Left colon (tissue), 2 donors: ENCODE measurements around the gene SMTNL1. TPM values are rescaled to one million over a fixed set of nuclear protein-coding genes. Genes with fewer than 3 reads are reported as not detected.

Source experiments
- ATAC-seq: fragments of 200-7000 bp; cut with Tn5 transposase; one replicate; pipeline ENCODE4 v1.9.1; 2020; ENCODE audit warnings: mild to moderate bottlenecking, moderate library complexity
- DNase-seq, 2 donors: peaks; one replicate each; pipeline ENCODE4 v3.0.0-alpha.2; 2020
- intact Hi-C, 2 donors: fragments of 100-400 bp; cut with DNase I in 1 of 2; cut with micrococcal nuclease in 1 of 2; formaldehyde crosslinking; loops; one replicate each; pipeline versions ENCODE4 v1.11.2 to v1.14.0; 2022; cut with DNase I, micrococcal nuclease
- total RNA-seq, 2 donors: library from RNA; stranded (reverse); fragmentation: NEBNext Ultra II Directional; extraction: Animal tissue kit (Norgen Biotek cat#: 25700); gene quantifications; one replicate each; pipeline ENCODE4 v1.2.1, GENCODE V29; 2021
- donor health status: DM: no; HTN: no; CAD: no.
- donor health status: DM: yes; HTN: yes; CAD: no.

SMTNL1 gene
- total RNA-seq, 2 donors from 2014 or later = not detected

- intact Hi-C loops = no loop called here
- DNase-seq (no peak), ATAC-seq (no peak)
Measured at GRCh38 chr11:57502870-57503269, 34.5 kb upstream of the SMTNL1 start.

- intact Hi-C loops = no loop called here
- ATAC-seq (no peak), DNase-seq (no peak)
Measured at GRCh38 chr11:57504511-57504910, 32.9 kb upstream of the SMTNL1 start.

- no peak for DNase-seq
- intact Hi-C loops = no loop called here
- ATAC-seq = no peak
Measured at GRCh38 chr11:57506522-57506921, 30.9 kb upstream of the SMTNL1 start.

GRCh38 chr11:57508341-57509170 lies 28.8 kb upstream of the SMTNL1 start:
- intact Hi-C loops = no loop called here
- DNase-seq (no peak), ATAC-seq (no peak)

GRCh38 chr11:57511741-57512430 lies 25.5 kb upstream of the SMTNL1 start:
- DNase-seq (no peak), ATAC-seq (no peak)
- intact Hi-C loops = no loop called here

GRCh38 chr11:57512646-57513451 lies 24.5 kb upstream of the SMTNL1 start:
- ATAC-seq = no peak
- intact Hi-C loops = no loop called here
- DNase-seq = no peak

GRCh38 chr11:57513452-57513795 lies 24.0 kb upstream of the SMTNL1 start:
- ATAC-seq (no peak), DNase-seq (no peak)
- intact Hi-C loops = no loop called here

GRCh38 chr11:57513911-57514537 lies 23.4 kb upstream of the SMTNL1 start:
- peak; percentile 83 for ATAC-seq
- intact Hi-C loops = no loop called here

GRCh38 chr11:57514538-57515331 lies 22.7 kb upstream of the SMTNL1 start:
- peak; percentile 82 for ATAC-seq
- intact Hi-C loops = no loop called here
- peak; percentile 72 to 80 for DNase-seq

More at GRCh38 chr11:57513911-57514537, 23.4 kb upstream of the SMTNL1 start:
- peak; percentile 47 to 71 for DNase-seq

GRCh38 chr11:57515332-57516060 lies 21.9 kb upstream of the SMTNL1 start, which contains the start of gene SLC43A1:
Gene SLC43A1, minus strand, starts transcription at chr11:57515702. Its CDS starts 1,591 bp downstream, at chr11:57514111.
- peak; percentile 43 for ATAC-seq
- intact Hi-C loops = no loop called here
- DNase-seq = peak; percentile 50 to 61

GRCh38 chr11:57516061-57516443 lies 21.3 kb upstream of the SMTNL1 start:
- ATAC-seq = no peak
- no peak for DNase-seq
- intact Hi-C loops = no loop called here

GRCh38 chr11:57521116-57521515 lies 16.3 kb upstream of the SMTNL1 start:
- no peak for DNase-seq
- no peak for ATAC-seq
- intact Hi-C loops = loop anchor here in 1 of 2 donors (10.0 kb wide), 1 partner anchor 176 kb away; no protein-coding TSS in a partner anchor

- DNase-seq = no peak
- intact Hi-C loops = loop anchor here in 1 of 2 donors (10.0 kb wide), 1 partner anchor 179 kb away; no protein-coding TSS in a partner anchor
Measured at GRCh38 chr11:57523419-57523818, 14.0 kb upstream of the SMTNL1 start.

GRCh38 chr11:57527056-57527631 lies 10.3 kb upstream of the SMTNL1 start:
- ATAC-seq (peak; percentile 16), DNase-seq (peak; percentile 44 to 89)
- intact Hi-C loops = loop anchor here in 1 of 2 donors (5.0 to 10.0 kb wide), 3 partner anchors 35 to 182 kb away; no protein-coding TSS in a partner anchor

More at GRCh38 chr11:57523419-57523818, 14.0 kb upstream of the SMTNL1 start:
- ATAC-seq = no peak

GRCh38 chr11:57529012-57529411 lies 8.4 kb upstream of the SMTNL1 start:
- intact Hi-C loops = loop anchor here in 1 of 2 donors (5.0 to 10.0 kb wide), 3 partner anchors 37 to 184 kb away; no protein-coding TSS in a partner anchor
- ATAC-seq (no peak), DNase-seq (no peak)

GRCh38 chr11:57530215-57530595 lies 7.2 kb upstream of the SMTNL1 start:
- intact Hi-C loops = no loop called here
- DNase-seq (no peak), ATAC-seq (peak; percentile 16)
